ENCODE measurements around the gene RAMP2.
"Not testable (repeated sequence)": the region's sequence is repeated elsewhere in the genome, so short reads cannot be mapped to it uniquely, and the experiment has no call there.

RAMP2 gene

DNA sequence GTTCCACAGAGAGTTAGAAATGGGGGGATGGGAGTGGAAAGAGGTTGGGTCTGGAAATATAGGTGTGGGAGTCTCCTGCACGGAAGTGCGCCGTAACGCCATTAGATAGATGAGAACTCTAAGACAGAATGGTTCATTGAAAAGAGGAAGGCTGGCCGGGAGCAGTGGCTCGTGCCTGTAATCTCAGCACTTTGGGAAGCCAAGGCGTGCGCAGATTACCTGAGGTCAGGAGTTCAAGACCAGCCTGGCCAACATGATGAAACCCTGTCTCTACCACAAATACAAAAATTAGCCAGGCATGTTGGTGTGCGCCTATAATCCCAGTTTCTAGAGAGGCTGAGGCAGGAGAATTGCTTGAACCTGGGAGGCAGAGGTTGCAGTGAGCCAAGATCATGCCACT is 7.0 kb downstream of the RAMP2 start:
- not testable (repeated sequence) for DNase-seq (ENCODE audit: low read depth in 2 of 2)

DNA sequence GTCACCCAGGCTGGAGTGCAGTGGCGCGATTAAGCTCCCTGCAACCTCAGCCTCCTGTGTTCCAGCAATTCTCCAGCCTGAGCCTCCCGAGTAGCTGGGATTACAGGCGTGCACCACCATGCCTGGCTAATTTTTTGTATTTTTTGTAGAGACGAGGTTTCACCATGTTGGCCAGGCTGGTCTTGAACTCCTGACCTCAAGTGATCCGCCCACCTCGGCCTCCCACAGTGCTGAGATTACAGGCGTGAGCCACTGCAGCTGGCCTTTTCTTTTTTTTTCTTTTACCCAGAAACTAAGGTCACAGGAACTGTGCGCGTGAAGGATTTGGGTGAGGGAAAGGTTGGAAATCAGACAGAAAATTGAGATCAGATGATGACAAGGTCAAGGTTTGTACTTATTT is 8.9 kb downstream of the RAMP2 start:
- not testable (repeated sequence) for DNase-seq (ENCODE audit: low read depth in 2 of 2)

GRCh38 chr17:42772945-42773289 is 11.9 kb downstream of the RAMP2 start:
- no peak for DNase-seq (ENCODE audit: low read depth in 2 of 2)

DNA sequence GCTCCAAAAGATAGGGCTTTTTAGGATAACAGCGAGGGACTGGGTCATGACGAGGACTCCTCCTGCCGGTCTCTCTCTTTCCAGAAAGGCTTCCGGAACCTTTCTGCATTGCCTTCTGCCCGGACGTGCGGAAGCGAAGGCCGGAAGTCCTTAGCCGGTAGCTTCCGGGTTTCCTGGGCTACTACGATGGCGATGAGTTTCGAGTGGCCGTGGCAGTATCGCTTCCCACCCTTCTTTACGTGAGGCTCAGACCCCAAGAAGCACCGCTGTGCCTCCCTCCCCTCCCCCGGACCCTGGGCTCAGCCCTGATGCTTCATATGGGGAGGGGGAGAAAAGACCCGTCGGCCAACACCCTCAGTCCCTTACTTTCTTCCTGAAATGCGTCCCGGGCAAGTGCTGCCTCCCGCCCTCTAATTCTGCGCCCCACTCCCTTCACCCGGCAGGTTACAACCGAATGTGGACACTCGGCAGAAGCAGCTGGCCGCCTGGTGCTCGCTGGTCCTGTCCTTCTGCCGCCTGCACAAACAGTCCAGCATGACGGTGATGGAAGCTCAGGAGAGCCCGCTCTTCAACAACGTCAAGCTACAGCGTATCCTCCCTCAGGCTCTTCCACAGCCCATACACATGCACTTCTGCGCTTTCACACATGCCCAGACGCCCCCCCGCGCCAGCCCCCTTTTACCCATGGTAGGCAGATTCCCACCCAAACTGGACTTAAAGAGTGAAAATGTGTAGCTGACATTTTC is 12.4 kb downstream of the RAMP2 start, which contains the start of gene VPS25:
Gene VPS25 (plus strand): TSS at position 160 of the 746 bp plus-strand sequence. CDS start 27 bp downstream, at position 187.
- DNase-seq (ENCODE audit: low read depth in 2 of 2): peak; percentile 64 to 68

- no peak for DNase-seq (ENCODE audit: low read depth in 2 of 2)
These were observed 13.2 kb downstream of the RAMP2 start for GRCh38 chr17:42774066-42774745.

GRCh38 chr17:42775534-42776098 is 14.6 kb downstream of the RAMP2 start:
- no peak for DNase-seq (ENCODE audit: low read depth in 2 of 2)

DNA sequence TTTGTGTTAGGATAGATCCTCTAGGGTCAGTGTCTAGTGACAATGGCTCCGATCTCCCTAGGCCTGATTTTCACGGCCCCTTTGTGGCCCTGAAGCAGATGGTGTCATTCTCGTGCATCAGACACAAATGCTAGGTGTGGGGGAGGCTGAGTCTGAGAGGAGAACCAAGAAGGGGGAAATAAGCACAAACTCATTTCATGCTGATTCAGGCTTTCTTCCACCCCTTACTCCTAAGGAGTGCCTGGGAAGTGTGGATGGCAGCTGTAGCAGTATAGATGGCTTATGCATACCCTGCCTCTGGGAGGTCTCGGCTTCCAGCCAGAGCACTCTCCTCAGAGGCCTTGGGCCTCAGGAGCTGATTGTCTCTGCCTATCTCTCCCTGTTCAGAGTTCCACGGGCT is 17.5 kb downstream of the RAMP2 start:
- no peak for DNase-seq (ENCODE audit: low read depth in 2 of 2)

DNA sequence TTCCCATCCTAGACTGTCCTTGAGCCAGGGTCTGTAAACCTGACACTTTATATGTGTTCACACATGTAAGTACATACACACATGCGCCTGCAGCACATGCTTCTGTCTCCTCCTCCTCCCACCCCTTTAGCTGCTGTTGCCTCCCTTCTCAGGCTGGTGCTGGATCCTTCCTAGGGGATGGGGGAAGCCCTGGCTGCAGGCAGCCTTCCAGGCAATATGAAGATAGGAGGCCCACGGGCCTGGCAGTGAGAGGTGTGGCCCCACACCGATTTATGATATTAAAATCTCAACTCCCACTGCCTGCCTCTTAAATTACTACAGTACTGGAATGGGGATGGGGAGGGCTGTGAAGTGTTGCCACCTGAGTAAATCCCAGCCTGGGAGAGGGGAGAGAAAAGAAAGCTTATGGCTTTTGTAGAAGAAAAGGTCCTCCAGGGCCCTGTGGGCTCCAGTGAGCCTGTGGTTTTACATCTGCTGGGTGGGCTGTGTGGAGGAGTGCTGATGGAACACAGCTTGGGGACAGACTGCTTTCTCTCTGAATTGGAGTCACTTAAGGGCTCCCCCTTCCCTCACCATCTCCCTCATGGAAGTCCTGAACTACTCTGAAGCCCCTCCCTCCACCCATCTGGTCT is 18.4 kb downstream of the RAMP2 start:
- no peak for DNase-seq (ENCODE audit: low read depth in 2 of 2)

- no peak for DNase-seq (ENCODE audit: low read depth in 2 of 2)
These were observed 19.2 kb downstream of the RAMP2 start, which contains the start of gene WNK4 for GRCh38 chr17:42779936-42780850. Gene WNK4, plus strand, starts transcription at chr17:42780610. Its CDS starts 89 bp downstream, at chr17:42780699.

GRCh38 chr17:42780851-42781638 is 20.0 kb downstream of the RAMP2 start:
- no peak for DNase-seq (ENCODE audit: low read depth in 2 of 2)

- DNase-seq (ENCODE audit: low read depth in 2 of 2): no peak
These were observed 20.7 kb downstream of the RAMP2 start for GRCh38 chr17:42781639-42782165.

DNA sequence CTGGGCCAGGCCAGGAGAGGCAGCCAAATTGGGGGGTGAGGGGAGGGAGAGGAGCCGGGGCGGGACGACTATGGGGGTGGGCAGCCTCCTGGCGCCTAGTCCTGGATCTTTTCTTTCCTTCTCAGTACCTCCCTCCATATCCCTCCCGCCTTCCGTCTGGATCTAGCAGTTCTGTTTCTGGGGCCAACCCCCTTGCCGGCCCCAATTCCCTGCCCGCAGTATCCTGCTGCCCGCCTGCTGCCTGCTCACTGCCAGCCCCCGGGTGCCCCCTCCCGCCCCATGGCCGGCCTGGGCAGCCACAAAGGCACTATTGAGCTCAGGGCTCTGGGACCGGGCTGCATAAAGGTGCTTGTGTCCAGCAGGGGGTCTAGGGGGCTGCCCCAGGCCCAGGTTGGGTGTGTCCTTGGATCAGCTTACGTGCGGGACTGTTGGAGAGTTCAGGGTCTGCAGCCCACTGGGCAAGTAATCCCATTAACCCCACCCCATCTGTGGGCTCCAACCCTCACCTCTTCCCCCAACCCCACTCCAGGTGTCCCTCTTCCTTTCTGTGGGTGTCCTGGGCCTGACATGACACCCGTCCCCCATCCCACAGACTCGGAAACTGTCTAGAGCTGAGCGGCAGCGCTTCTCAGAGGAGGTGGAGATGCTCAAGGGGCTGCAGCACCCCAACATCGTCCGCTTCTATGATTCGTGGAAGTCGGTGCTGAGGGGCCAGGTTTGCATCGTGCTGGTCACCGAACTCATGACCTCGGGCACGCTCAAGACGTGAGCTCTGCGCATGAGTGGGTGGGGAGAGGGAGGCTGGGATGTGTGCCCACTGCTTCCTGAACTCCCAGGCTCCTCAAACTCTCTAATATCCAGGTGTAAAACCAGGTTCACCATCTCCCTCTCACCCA is 21.4 kb downstream of the RAMP2 start:
- DNase-seq (ENCODE audit: low read depth in 2 of 2): no peak

DNA sequence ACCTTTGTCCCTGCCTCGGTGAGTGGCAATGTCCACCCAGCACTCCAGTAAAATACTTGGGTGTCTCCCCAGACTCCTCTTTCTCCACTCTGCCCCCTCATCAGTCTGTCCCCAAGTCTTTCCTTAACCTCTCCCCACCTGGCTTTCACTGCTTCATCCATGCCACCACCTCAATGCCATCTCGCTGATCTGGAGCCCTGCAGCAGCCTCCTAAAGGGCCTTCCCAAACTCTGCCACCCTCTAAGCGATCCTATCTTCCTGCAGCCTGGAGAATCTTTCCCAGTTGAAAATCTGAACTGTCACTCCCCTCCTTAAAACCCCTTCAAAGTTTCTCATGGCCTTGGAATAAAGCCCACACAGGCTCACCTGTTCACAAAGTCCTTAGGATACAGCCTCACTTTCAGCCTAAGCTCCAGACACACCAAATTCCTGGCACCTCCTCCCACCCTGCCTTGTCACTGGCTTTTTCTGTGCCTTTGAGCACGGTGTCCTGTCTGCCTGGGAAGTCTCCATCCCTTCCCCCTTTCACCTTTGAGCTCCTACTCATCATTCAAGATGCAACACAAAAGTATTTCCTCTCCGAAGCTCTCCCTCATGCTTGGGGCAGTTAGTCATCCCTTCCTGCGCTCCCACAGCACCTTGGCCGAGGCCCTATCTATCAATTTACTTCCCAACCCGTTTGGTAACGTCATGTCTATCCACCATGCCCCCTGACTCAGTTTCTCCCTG is 22.2 kb downstream of the RAMP2 start:
- DNase-seq (ENCODE audit: low read depth in 2 of 2): peak; percentile 52 to 59

- DNase-seq (ENCODE audit: low read depth in 2 of 2): no peak
These were observed 22.7 kb downstream of the RAMP2 start for GRCh38 chr17:42783791-42784138.

DNA sequence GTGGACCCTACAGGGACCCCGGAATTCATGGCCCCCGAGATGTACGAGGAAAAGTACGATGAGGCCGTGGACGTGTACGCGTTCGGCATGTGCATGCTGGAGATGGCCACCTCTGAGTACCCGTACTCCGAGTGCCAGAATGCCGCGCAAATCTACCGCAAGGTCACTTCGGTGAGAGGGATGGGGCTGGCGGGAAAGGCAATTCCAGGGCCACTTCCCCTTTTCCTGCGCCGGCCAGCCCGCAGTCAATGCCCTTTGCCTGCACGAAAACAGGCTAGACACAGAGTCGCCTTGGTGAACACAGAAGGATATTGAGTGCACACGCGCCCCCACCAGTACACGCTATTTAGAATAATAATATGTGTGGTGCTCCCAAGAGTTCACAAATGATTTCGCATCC is 23.4 kb downstream of the RAMP2 start:
- DNase-seq (ENCODE audit: low read depth in 2 of 2): no peak

DNA sequence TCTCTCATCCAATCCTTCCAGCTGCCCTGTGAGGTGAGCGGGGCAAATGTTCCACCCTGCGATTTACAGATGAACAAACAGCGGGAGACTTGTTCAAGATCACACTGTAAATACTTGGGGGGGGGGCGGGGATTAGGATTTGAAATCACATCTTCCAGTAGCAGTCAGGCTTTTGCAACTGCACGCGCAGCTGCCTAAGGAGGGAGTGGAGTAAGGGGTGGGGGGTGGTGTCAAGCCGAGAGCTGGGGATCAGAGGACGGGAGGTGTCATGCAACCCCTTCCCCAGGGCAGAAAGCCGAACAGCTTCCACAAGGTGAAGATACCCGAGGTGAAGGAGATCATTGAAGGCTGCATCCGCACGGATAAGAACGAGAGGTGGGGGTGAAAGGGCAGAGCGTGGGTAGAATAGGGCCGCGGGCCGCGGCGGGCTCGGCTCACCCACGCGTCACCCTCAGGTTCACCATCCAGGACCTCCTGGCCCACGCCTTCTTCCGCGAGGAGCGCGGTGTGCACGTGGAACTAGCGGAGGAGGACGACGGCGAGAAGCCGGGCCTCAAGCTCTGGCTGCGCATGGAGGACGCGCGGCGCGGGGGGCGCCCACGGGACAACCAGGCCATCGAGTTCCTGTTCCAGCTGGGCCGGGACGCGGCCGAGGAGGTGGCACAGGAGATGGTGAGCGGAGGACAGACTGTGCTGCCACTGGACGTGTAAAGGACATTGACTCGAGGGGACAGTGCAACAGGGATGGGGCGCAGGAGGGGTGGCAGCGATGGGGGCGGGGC is 24.0 kb downstream of the RAMP2 start:
- no peak for DNase-seq (ENCODE audit: low read depth in 2 of 2)

DNA sequence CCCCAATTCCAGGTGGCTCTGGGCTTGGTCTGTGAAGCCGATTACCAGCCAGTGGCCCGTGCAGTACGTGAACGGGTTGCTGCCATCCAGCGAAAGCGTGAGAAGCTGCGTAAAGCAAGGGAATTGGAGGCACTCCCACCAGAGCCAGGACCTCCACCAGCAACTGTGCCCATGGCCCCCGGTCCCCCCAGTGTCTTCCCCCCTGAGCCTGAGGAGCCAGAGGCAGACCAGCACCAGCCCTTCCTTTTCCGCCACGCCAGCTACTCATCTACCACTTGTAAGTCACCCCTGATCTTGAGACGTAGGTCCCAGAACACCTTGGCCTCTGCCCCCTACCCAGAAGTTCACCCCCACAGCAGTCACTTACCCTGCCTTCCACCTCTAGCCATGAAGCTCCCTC is 26.2 kb downstream of the RAMP2 start:
- DNase-seq (ENCODE audit: low read depth in 2 of 2): no peak

DNA sequence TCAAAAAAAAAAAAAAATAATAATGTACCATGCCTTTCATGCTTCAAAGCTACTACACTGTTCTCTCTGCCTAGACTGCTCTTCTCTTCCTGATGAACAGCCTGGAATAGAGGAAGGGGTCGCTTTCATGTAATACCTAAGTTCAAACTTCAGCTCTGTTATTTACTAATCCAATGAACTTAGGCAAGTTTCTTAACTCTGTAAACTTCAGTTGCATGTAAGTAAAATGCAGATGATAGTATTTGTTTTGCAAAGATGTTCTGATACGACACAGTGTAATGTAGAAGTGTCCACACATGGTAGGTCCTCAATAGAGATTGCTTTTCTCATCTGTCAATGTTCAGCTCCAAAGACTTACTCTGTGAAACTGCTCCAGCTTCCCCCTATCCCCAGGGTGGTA is 30.9 kb downstream of the RAMP2 start:
- no peak for DNase-seq (ENCODE audit: low read depth in 2 of 2)
